Ovary (tissue), 3 donors: ENCODE data around the gene IPO9.

Experiments
- EP300 ChIP-seq: sonication (generic); formaldehyde crosslinking; IDR thresholded peaks from one replicate; pipeline ENCODE4 v1.6.1; 2017; ENCODE audit warnings: antibody characterized with exemption
- TF ChIP-seq, protein P1 (sequence below), 3 donors: fragments of 450-650 bp in 2 of 3; fragments of 200-600 bp in 1 of 3; IDR thresholded peaks; one replicate each; pipeline versions ENCODE4 v1.5.1 to v1.8.0; 2016 to 2022; ENCODE audit warnings: antibody characterized with exemption in 3 of 3, mild to moderate bottlenecking in 1 of 3
- donor health status: DM: no; HTN: no; CAD: no.

DNA sequence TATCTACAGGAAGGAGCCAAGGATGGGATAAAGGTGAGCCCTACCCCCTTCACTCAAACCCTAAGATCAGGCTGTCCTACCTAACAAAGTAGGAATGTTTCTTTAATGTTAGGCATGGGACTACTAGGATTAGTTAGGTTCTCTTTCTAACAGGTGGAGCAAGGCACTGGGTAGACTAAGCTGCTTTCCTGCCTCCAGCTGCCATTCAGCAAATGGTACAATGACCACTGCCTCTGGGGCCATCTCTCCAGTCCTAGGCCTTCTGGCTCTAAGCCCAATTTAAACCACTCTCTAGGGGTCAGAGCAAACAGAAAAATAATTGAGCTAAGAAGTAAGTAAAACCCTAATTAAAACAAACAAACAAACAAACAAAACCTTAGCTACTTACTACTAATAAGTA is 15.7 kb upstream of the IPO9 start:
- TF ChIP-seq EP300: no peak
- TF ChIP-seq, protein P1, sequence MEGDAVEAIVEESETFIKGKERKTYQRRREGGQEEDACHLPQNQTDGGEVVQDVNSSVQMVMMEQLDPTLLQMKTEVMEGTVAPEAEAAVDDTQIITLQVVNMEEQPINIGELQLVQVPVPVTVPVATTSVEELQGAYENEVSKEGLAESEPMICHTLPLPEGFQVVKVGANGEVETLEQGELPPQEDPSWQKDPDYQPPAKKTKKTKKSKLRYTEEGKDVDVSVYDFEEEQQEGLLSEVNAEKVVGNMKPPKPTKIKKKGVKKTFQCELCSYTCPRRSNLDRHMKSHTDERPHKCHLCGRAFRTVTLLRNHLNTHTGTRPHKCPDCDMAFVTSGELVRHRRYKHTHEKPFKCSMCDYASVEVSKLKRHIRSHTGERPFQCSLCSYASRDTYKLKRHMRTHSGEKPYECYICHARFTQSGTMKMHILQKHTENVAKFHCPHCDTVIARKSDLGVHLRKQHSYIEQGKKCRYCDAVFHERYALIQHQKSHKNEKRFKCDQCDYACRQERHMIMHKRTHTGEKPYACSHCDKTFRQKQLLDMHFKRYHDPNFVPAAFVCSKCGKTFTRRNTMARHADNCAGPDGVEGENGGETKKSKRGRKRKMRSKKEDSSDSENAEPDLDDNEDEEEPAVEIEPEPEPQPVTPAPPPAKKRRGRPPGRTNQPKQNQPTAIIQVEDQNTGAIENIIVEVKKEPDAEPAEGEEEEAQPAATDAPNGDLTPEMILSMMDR (IDR thresholded peaks at IDR 0.05): no peak
